Omental fat pad (tissue), 4 donors: Measurements from ENCODE around the gene SSPN. TPM values are rescaled to one million over a fixed set of nuclear protein-coding genes. Genes with fewer than 3 reads are reported as not detected.

Experiments
- ATAC-seq: fragments of 150-250 bp; one replicate; pipeline ENCODE4 v1.9.1; 2016; ENCODE audit warnings: mild to moderate bottlenecking, moderate library complexity; ENCODE audit not compliant: low FRiP score
- DNase-seq: peaks from one replicate; pipeline ENCODE4 v3.0.0-alpha.2; 2019; ENCODE audit warnings: low spot score
- CTCF ChIP-seq, 3 donors: fragments of 450-650 bp; IDR thresholded peaks; one replicate each; pipeline ENCODE4 v1.5.1; 2016 to 2017; ENCODE audit warnings: antibody characterized with exemption in 3 of 3, mild to moderate bottlenecking in 3 of 3, moderate library complexity in 2 of 3
- total RNA-seq, 4 donors: library from RNA; depleted of rRNA; stranded (reverse); fragments of >200 nt; gene quantifications; one replicate each; pipeline ENCODE4 v1.1.0, GENCODE V29; 2016

The SSPN gene
- total RNA-seq, 4 donors from 2014 or later: 14.1 to 20.2 (median 16.1) TPM

- DNase-seq (no peak), ATAC-seq (no peak)
- no peak for TF ChIP-seq CTCF (IDR thresholded peaks at IDR 0.05)
Observed at GRCh38 chr12:26211331-26211730, 16.0 kb downstream of the SSPN start.

GRCh38 chr12:26212396-26212795 is 17.0 kb downstream of the SSPN start:
- no peak for ATAC-seq
- TF ChIP-seq CTCF (IDR thresholded peaks at IDR 0.05): no peak
- no peak for DNase-seq

- no peak for ATAC-seq
- no peak for DNase-seq
- TF ChIP-seq CTCF (IDR thresholded peaks at IDR 0.05): no peak
Observed at GRCh38 chr12:26212988-26213387, 17.6 kb downstream of the SSPN start.

- TF ChIP-seq CTCF (IDR thresholded peaks at IDR 0.05): no peak
- DNase-seq (no peak), ATAC-seq (no peak)
Observed at GRCh38 chr12:26214121-26214520, 18.7 kb downstream of the SSPN start.

GRCh38 chr12:26219736-26220135 is 24.4 kb downstream of the SSPN start:
- no peak for TF ChIP-seq CTCF (IDR thresholded peaks at IDR 0.05)
- no peak for ATAC-seq
- no peak for DNase-seq

- ATAC-seq: no peak
- TF ChIP-seq CTCF (IDR thresholded peaks at IDR 0.05): no peak
- no peak for DNase-seq
Observed at GRCh38 chr12:26224657-26225056, 29.3 kb downstream of the SSPN start.

- no peak for TF ChIP-seq CTCF (IDR thresholded peaks at IDR 0.05)
- no peak for ATAC-seq
- DNase-seq: no peak
Observed at GRCh38 chr12:26226122-26226521, 30.7 kb downstream of the SSPN start.
